Prostate gland (tissue), 2 donors: ENCODE data around the gene EPHA5.

Source experiments
- POLR2A ChIP-seq: fragments of 450-650 bp; IDR thresholded peaks from one replicate; pipeline ENCODE4 v1.6.1; 2016; ENCODE audit warnings: antibody characterized with exemption, mild to moderate bottlenecking
- POLR2AphosphoS5 ChIP-seq: sonication (generic); formaldehyde crosslinking; IDR thresholded peaks from one replicate; pipeline ENCODE4 v1.6.1; 2017; ENCODE audit warnings: antibody characterized with exemption
- TF ChIP-seq, protein P1 (sequence below), 4 experiments: fragments of 200-600 bp in 2 of 4; fragments of 450-650 bp in 2 of 4; sonication (generic) in 2 of 4; IDR thresholded peaks; 1 replicate in 3 of 4; 2 replicates in 1 of 4; pipeline ENCODE4 v1.5.1; 2016 to 2019; ENCODE audit warnings: antibody characterized with exemption in 4 of 4, mild to moderate bottlenecking in 2 of 4, moderate library complexity in 2 of 4

DNA sequence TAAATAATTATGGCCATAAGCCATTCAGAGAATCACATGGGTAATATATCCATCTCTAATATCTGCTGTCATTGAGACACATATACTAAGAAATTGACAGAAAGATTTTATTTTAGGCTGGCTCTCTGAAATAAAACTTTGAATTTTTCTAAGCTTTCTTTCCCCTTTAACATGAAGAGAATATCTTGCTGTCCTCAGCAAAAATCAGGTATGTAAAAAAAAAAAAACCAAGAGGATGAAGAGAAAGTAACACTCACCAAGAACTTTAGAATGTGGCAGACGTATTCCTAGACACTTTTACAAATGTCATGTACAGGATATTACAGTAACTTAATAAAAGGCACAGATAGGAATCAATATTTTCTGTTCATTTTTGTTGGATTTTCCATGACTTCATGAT lies 65.8 kb downstream of the EPHA5 start:
- no peak for TF ChIP-seq POLR2AphosphoS5
- no peak for TF ChIP-seq POLR2A
- TF ChIP-seq, protein P1, sequence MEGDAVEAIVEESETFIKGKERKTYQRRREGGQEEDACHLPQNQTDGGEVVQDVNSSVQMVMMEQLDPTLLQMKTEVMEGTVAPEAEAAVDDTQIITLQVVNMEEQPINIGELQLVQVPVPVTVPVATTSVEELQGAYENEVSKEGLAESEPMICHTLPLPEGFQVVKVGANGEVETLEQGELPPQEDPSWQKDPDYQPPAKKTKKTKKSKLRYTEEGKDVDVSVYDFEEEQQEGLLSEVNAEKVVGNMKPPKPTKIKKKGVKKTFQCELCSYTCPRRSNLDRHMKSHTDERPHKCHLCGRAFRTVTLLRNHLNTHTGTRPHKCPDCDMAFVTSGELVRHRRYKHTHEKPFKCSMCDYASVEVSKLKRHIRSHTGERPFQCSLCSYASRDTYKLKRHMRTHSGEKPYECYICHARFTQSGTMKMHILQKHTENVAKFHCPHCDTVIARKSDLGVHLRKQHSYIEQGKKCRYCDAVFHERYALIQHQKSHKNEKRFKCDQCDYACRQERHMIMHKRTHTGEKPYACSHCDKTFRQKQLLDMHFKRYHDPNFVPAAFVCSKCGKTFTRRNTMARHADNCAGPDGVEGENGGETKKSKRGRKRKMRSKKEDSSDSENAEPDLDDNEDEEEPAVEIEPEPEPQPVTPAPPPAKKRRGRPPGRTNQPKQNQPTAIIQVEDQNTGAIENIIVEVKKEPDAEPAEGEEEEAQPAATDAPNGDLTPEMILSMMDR (IDR thresholded peaks at IDR 0.05), result no peak
